Measurements from ENCODE around the gene INTS1.

Gene INTS1

DNA sequence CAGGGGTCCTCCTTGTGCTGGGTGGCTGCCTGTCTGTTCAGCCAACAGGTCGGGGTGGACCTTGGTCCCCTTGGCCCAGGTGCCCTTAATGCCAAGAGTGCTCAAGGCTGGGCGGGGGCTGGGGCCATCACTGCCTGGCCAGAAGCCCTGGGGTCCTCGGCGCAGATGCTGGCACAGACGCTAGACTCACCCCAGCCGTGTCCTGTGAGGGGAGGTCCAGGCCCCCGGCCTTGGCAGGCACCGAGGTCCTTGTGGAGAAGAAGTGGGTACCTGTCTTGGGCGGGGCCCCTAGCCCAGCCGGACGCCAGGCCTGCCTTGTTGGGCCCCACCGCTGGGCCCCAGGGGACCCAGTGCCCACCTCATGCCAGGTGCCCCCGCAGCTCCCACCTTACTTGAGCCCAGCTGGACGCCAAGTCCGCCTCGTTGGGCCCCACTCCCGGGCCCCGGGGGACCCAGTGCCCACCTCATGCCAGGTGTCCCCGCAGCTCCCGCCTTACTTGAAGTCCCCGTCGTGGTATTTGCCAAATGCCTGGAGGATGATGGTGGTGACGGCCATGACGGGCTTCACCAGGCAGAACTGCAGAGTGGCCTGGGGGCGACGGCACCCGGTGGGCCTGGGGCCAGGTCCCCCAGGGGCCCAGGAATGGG lies 45.3 kb upstream of the INTS1 start:
- no peaks in the 10 kb centered on the region for H3K9me3 ChIP-seq (ENCODE audit: control extremely low read depth in 1 of 5, control insufficient read depth in 4 of 5, insufficient read depth in 2 of 5, low read depth in 1 of 5, low read length in 4 of 5)
- no peak for DNase-seq
- H3K4me3 ChIP-seq (ENCODE audit: control insufficient read depth in 1 of 7, extremely low read depth in 1 of 7, insufficient read depth in 4 of 7, low read depth in 2 of 7, low read length in 6 of 7) = no peak overlapping the region
- H3K27me3 ChIP-seq (replicated peaks in 2 of 5; ENCODE audit: control insufficient read depth in 4 of 5, insufficient read depth in 5 of 5, low read length in 4 of 5) = no peaks in the 10 kb centered on the region
- ChIA-PET CTCF (interaction anchor here (4.1 kb wide), 1 partner anchor 8 kb away, joined by 19 read pairs; the partner anchor contains the start of gene TMEM184A), POLR2A (no interaction called here)
- 94% methylated on average over 18 of the region's 27 CpGs for WGBS (ENCODE audit: insufficient coverage)
- H3K27ac ChIP-seq (ENCODE audit: insufficient read depth in 1 of 2, low read depth in 1 of 2, low read length in 2 of 2, poor library complexity in 1 of 2, severe bottlenecking in 2 of 2) = no peak overlapping the region
- peaks cover 0 to 15% (median 10%) of the 10 kb centered on the region in 4 experiments for H3K4me1 ChIP-seq (ENCODE audit: control extremely low read depth in 1 of 4, control insufficient read depth in 4 of 4, insufficient read depth in 4 of 4, low read length in 3 of 4)
- H3K36me3 ChIP-seq (ENCODE audit: control insufficient read depth in 4 of 4, insufficient read depth in 4 of 4, low read length in 3 of 4) = peaks cover 0 to 8% (median 3%) of the 10 kb centered on the region in 4 experiments

DNA sequence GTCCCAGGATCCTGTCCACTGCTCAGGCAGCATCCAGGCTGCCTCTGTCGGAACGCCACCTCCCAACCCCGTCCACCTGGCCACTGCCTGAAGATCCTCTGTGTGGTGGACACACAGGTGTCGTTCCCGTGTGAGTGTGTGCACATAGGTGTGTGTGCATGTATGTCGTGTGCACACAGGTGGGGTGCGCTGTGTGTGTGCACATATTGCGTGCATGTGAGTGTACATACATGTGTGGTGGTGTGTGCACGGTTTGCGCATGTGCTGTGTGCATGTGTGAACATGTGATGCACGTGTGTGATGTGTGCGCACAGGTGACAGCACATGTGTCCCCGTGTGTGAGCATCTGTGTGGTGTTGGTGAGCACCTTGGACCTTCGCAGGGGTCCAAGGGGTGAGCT lies 44.8 kb upstream of the INTS1 start:
- no peak for DNase-seq
- no peaks in the 10 kb centered on the region for H3K9me3 ChIP-seq (ENCODE audit: control extremely low read depth in 1 of 5, control insufficient read depth in 4 of 5, insufficient read depth in 2 of 5, low read depth in 1 of 5, low read length in 4 of 5)
- H3K27ac ChIP-seq (ENCODE audit: insufficient read depth in 1 of 2, low read depth in 1 of 2, low read length in 2 of 2, poor library complexity in 1 of 2, severe bottlenecking in 2 of 2) = no peak overlapping the region
- WGBS (ENCODE audit: insufficient coverage) = 98% methylated on average over 11 of the region's 14 CpGs
- H3K4me1 ChIP-seq (ENCODE audit: control extremely low read depth in 1 of 4, control insufficient read depth in 4 of 4, insufficient read depth in 4 of 4, low read length in 3 of 4) = peaks cover 0 to 15% (median 10%) of the 10 kb centered on the region in 4 experiments
- H3K27me3 ChIP-seq (replicated peaks in 2 of 5; ENCODE audit: control insufficient read depth in 4 of 5, insufficient read depth in 5 of 5, low read length in 4 of 5) = no peaks in the 10 kb centered on the region
- H3K36me3 ChIP-seq (ENCODE audit: control insufficient read depth in 4 of 4, insufficient read depth in 4 of 4, low read length in 3 of 4) = peaks cover under 1 to 13% (median 6%) of the 10 kb centered on the region in 4 experiments
- H3K4me3 ChIP-seq (ENCODE audit: control insufficient read depth in 1 of 7, extremely low read depth in 1 of 7, insufficient read depth in 4 of 7, low read depth in 2 of 7, low read length in 6 of 7) = no peak overlapping the region
- POLR2A ChIA-PET = interaction anchor here (0.8 to 1.7 kb wide), 3 partner anchors 9 to 42 kb away, joined by 3 to 5 read pairs (median 4); no protein-coding TSS in a partner anchor
- CTCF ChIA-PET = interaction anchor here (1.1 to 4.1 kb wide), 3 partner anchors 9 to 36 kb away, joined by 3 to 19 read pairs (median 11); partner anchors contain the start of gene TMEM184A

DNA sequence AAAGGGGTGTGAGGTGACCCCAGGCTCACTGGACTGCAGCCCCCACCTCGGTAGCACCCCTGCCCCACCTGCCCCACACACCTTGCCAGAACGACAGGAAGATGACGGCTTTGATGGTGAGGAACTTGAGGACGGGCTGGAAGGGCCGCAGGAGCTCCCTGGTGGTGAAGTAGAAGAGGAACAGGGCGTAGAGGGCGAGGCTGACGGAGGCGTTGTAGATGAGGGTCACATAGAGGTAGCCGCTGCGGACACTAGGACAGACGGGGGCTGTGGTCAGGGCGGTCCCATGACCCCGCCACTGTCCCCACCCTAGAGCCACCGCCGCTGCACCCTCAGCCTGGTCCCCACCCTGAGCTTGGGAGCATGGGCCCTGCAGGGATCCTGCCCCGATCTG lies 44.2 kb upstream of the INTS1 start:
- Histone ChIP-seq H3K4me3 (ENCODE audit: control insufficient read depth in 1 of 7, extremely low read depth in 1 of 7, insufficient read depth in 4 of 7, low read depth in 2 of 7, low read length in 6 of 7) (no peak overlapping the region), H3K36me3 (ENCODE audit: control insufficient read depth in 4 of 4, insufficient read depth in 4 of 4, low read length in 3 of 4) (peaks cover 2 to 16% (median 7%) of the 10 kb centered on the region in 4 experiments), H3K9me3 (ENCODE audit: control extremely low read depth in 1 of 5, control insufficient read depth in 4 of 5, insufficient read depth in 2 of 5, low read depth in 1 of 5, low read length in 4 of 5) (no peaks in the 10 kb centered on the region), H3K27ac (ENCODE audit: insufficient read depth in 1 of 2, low read depth in 1 of 2, low read length in 2 of 2, poor library complexity in 1 of 2, severe bottlenecking in 2 of 2) (no peak overlapping the region), H3K27me3 (replicated peaks in 2 of 5; ENCODE audit: control insufficient read depth in 4 of 5, insufficient read depth in 5 of 5, low read length in 4 of 5) (no peaks in the 10 kb centered on the region), H3K4me1 (ENCODE audit: control extremely low read depth in 1 of 4, control insufficient read depth in 4 of 4, insufficient read depth in 4 of 4, low read length in 3 of 4) (peaks cover 0 to 15% (median 10%) of the 10 kb centered on the region in 4 experiments)
- peak; percentile 36 to 49 (median 42) for DNase-seq
- WGBS (ENCODE audit: insufficient coverage) = 76% methylated on average over 12 of the region's 17 CpGs
- ChIA-PET CTCF (interaction anchor here (1.1 to 4.1 kb wide), 3 partner anchors 9 to 35 kb away, joined by 3 to 19 read pairs (median 11); partner anchors contain the start of gene TMEM184A), POLR2A (interaction anchor here (0.8 to 1.7 kb wide), 3 partner anchors 9 to 42 kb away, joined by 3 to 5 read pairs (median 4); no protein-coding TSS in a partner anchor)

DNA sequence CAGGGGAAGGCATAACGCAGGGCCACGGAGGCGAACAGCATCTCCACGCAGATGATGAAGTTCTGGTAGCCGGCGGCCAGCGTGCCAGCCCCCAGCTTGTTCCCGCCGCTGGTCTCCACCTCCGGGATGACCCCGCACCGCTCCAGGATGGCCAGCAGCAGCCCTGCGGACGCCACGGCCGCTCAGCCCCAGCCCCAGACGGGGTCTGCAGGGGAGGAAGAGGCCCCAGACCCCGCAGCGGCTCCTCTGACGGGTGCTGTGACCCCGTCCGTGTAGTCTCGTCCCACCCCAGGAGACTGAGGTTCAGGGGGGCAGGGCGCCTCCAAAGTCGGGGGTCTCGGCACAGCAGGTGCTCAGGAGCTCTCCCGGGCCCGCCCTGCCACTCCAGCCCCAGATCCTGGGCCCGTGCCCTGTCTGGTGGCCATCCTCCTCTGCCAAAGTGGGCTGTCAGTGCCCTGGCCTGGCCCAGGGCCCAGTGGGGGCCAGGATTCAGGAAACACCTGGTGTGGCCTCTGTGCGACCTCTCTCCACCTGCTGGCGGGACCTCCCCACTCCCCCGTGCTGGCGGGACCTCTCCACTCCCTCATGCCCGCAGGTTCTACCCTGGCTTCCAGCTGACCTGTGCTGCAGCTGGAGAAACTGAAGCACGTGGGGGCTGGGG lies 43.7 kb upstream of the INTS1 start:
- H3K4me3 ChIP-seq (ENCODE audit: control insufficient read depth in 1 of 7, extremely low read depth in 1 of 7, insufficient read depth in 4 of 7, low read depth in 2 of 7, low read length in 6 of 7) = no peak overlapping the region
- H3K36me3 ChIP-seq (ENCODE audit: control insufficient read depth in 4 of 4, insufficient read depth in 4 of 4, low read length in 3 of 4) = peaks cover 2 to 22% (median 12%) of the 10 kb centered on the region in 4 experiments
- peak in 2 of 3 donors; percentile 30 to 37 for DNase-seq
- ChIA-PET POLR2A (interaction anchor here (0.8 to 1.7 kb wide), 3 partner anchors 8 to 41 kb away, joined by 3 to 5 read pairs (median 4); no protein-coding TSS in a partner anchor), CTCF (interaction anchor here (1.0 to 4.1 kb wide), 4 partner anchors 10 to 44 kb away, joined by 3 to 19 read pairs (median 7); partner anchors contain the start of genes INTS1 and TMEM184A)
- H3K9me3 ChIP-seq (ENCODE audit: control extremely low read depth in 1 of 5, control insufficient read depth in 4 of 5, insufficient read depth in 2 of 5, low read depth in 1 of 5, low read length in 4 of 5) = no peaks in the 10 kb centered on the region
- no peaks in the 10 kb centered on the region for H3K27me3 ChIP-seq (replicated peaks in 2 of 5; ENCODE audit: control insufficient read depth in 4 of 5, insufficient read depth in 5 of 5, low read length in 4 of 5)
- WGBS (ENCODE audit: insufficient coverage) = 95% methylated on average over 21 of the region's 35 CpGs
- H3K4me1 ChIP-seq (ENCODE audit: control extremely low read depth in 1 of 4, control insufficient read depth in 4 of 4, insufficient read depth in 4 of 4, low read length in 3 of 4) = peaks cover 0 to 15% (median 10%) of the 10 kb centered on the region in 4 experiments
- no peak overlapping the region for H3K27ac ChIP-seq (ENCODE audit: insufficient read depth in 1 of 2, low read depth in 1 of 2, low read length in 2 of 2, poor library complexity in 1 of 2, severe bottlenecking in 2 of 2)

DNA sequence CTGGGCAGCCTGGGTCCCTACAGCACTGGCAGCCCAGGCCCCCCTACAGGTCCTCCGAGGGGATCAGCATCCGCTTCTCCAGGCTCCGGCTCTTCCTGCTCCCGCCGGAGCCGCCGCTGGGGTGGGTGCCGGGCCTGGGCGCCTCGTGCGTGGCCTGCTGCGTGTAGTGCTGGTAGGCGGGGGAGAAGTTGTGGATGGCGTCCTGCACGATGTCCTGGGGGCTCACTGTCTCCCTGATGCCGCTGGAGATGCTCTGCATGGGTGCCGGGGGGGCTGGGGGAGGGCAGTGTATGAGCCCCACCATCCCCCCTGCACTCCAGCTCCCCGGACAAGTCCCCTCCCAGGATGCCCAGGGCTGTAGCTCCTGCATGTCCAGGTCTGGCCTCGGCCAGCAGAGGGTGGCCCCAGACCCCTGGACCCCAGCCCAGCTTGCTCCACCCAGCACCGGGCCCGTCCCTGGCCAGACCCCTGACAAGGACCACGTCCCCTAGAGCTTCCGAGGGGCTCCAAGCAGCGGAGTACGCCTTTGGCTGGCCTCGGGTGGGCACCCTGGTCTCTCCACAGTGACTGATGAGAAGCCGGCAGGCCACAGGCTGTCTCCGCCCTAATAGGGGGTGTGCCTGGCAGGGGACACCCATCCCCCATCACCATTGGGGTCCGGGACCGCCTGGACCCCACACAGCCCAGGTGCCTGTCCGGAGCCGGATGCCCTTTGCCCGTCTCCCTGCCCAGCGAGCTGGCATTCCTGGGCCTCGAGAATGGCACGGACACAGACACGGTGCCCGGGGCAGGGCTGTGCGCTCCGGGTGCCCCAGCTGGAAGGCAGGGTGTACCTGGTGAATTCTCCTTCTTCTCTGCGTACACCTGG lies 43.0 kb upstream of the INTS1 start:
- WGBS (ENCODE audit: insufficient coverage) = 95% methylated on average over 30 of the region's 41 CpGs
- Histone ChIP-seq H3K27me3 (replicated peaks in 2 of 5; ENCODE audit: control insufficient read depth in 4 of 5, insufficient read depth in 5 of 5, low read length in 4 of 5) (no peaks in the 10 kb centered on the region), H3K4me3 (ENCODE audit: control insufficient read depth in 1 of 7, extremely low read depth in 1 of 7, insufficient read depth in 4 of 7, low read depth in 2 of 7, low read length in 6 of 7) (no peak overlapping the region), H3K27ac (ENCODE audit: insufficient read depth in 1 of 2, low read depth in 1 of 2, low read length in 2 of 2, poor library complexity in 1 of 2, severe bottlenecking in 2 of 2) (no peak overlapping the region), H3K9me3 (ENCODE audit: control extremely low read depth in 1 of 5, control insufficient read depth in 4 of 5, insufficient read depth in 2 of 5, low read depth in 1 of 5, low read length in 4 of 5) (no peaks in the 10 kb centered on the region), H3K4me1 (ENCODE audit: control extremely low read depth in 1 of 4, control insufficient read depth in 4 of 4, insufficient read depth in 4 of 4, low read length in 3 of 4) (peaks cover 0 to 15% (median 10%) of the 10 kb centered on the region in 4 experiments), H3K36me3 (ENCODE audit: control insufficient read depth in 4 of 4, insufficient read depth in 4 of 4, low read length in 3 of 4) (peaks cover 2 to 29% (median 18%) of the 10 kb centered on the region in 4 experiments)
- ChIA-PET CTCF (interaction anchor here (0.5 to 4.1 kb wide), 4 partner anchors 10 to 331 kb away, joined by 3 to 19 read pairs (median 7); partner anchors contain the start of genes INTS1 and TMEM184A), POLR2A (interaction anchor here (0.6 to 1.7 kb wide), 2 partner anchors 8 to 14 kb away, joined by 3 to 4 read pairs; no protein-coding TSS in a partner anchor)
- no peak for DNase-seq

DNA sequence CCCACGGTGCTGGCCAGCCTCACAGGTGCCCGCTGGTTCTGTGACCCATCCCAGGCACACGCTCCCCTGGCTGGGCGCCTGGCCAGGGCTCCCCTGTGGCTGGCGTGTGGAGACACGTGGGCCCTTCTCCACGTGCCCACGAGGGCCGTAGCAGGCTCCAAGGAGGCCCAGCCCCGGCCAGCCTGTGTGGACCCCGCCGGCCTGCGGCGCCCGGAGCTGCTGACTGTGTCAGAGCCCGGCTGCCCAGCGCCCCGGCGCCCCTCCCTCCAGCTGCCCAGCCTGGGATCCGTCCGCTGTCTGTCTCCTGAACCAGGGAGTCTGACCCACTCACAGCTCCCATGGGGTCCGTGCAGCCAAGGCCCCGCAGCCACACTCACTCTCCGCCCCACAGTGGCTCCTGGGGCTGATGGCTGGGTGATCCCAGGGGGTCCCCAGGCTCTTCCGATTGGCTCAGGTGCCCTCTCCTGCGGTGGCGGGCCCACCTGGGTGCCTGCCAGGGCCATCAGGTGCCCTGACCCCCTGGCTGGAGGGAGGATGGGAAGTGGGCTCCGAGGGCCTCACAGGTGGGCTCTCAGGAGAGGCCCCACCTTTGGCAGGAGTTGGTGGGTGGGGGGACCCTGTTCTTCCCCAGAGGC lies 42.2 kb upstream of the INTS1 start:
- no peak for DNase-seq
- ChIA-PET POLR2A (interaction anchor here (0.6 kb wide), 1 partner anchor 15 kb away, joined by 3 read pairs; no protein-coding TSS in a partner anchor), CTCF (interaction anchor here (0.5 to 4.1 kb wide), 2 partner anchors 11 to 330 kb away, joined by 3 to 19 read pairs; partner anchors contain the start of gene TMEM184A)
- Histone ChIP-seq H3K9me3 (ENCODE audit: control extremely low read depth in 1 of 5, control insufficient read depth in 4 of 5, insufficient read depth in 2 of 5, low read depth in 1 of 5, low read length in 4 of 5) (no peaks in the 10 kb centered on the region), H3K4me3 (ENCODE audit: control insufficient read depth in 1 of 7, extremely low read depth in 1 of 7, insufficient read depth in 4 of 7, low read depth in 2 of 7, low read length in 6 of 7) (no peak overlapping the region), H3K27ac (ENCODE audit: insufficient read depth in 1 of 2, low read depth in 1 of 2, low read length in 2 of 2, poor library complexity in 1 of 2, severe bottlenecking in 2 of 2) (no peak overlapping the region), H3K4me1 (ENCODE audit: control extremely low read depth in 1 of 4, control insufficient read depth in 4 of 4, insufficient read depth in 4 of 4, low read length in 3 of 4) (peaks cover 0 to 15% (median 10%) of the 10 kb centered on the region in 4 experiments), H3K36me3 (ENCODE audit: control insufficient read depth in 4 of 4, insufficient read depth in 4 of 4, low read length in 3 of 4) (peaks cover 2 to 37% (median 23%) of the 10 kb centered on the region in 4 experiments), H3K27me3 (replicated peaks in 2 of 5; ENCODE audit: control insufficient read depth in 4 of 5, insufficient read depth in 5 of 5, low read length in 4 of 5) (no peaks in the 10 kb centered on the region)
- 94% methylated on average over 22 of the region's 28 CpGs for WGBS (ENCODE audit: insufficient coverage)
